Stomach (tissue), 9 donors: Measurements from ENCODE around the gene TNS1. TPM values are rescaled to one million over a fixed set of nuclear protein-coding genes. Genes with fewer than 3 reads are reported as not detected.

ENCODE experiments used
- DNase-seq, 2 donors: peaks; one replicate each; pipeline versions ENCODE4 v3.0.0 to v3.0.0-alpha.2; 2013 to 2019
- H3K27ac ChIP-seq, 5 donors: fragments of 200-600 bp in 4 of 5; sonication (generic) in 4 of 5; one replicate each; pipeline ENCODE4 v1.5.1; 2013 to 2019; ENCODE audit warnings: mild to moderate bottlenecking in 1 of 5, moderate library complexity in 1 of 5
- H3K27me3 ChIP-seq, 3 donors: fragments of 200-600 bp; sonication (generic); one replicate each; pipeline ENCODE4 v1.5.1; 2017 to 2019; ENCODE audit warnings: mixed run types in 1 of 3
- H3K36me3 ChIP-seq, 4 donors: fragments of 200-600 bp; sonication (generic); 1 replicate in 3 of 4; 2 replicates in 1 of 4; pipeline ENCODE4 v1.5.1; 2016 to 2019
- H3K4me1 ChIP-seq, 4 donors: fragments of 200-600 bp; sonication (generic); one replicate each; pipeline ENCODE4 v1.5.1; 2016 to 2019
- H3K4me3 ChIP-seq, 4 donors: fragments of 200-600 bp; sonication (generic) in 3 of 4; one replicate each; pipeline ENCODE4 v1.5.1; 2016 to 2019; ENCODE audit warnings: mild to moderate bottlenecking in 1 of 4
- H3K9me3 ChIP-seq, 4 donors: fragments of 200-600 bp; sonication (generic); one replicate each; pipeline ENCODE4 v1.5.1; 2016 to 2019
- CTCF ChIP-seq, 7 experiments: fragments of 450-650 bp in 4 of 7; fragments of 200-600 bp in 3 of 7; sonication (generic) in 3 of 7; IDR thresholded peaks; one replicate each; pipeline ENCODE4 v1.5.1; 2016 to 2019; ENCODE audit warnings: antibody characterized with exemption in 7 of 7, control low read depth in 2 of 7, mild to moderate bottlenecking in 1 of 7
- EP300 ChIP-seq: sonication (generic); formaldehyde crosslinking; IDR thresholded peaks from one replicate; pipeline ENCODE4 v1.6.1; 2017; ENCODE audit warnings: antibody characterized with exemption
- POLR2A ChIP-seq, 4 donors: fragments of 450-650 bp; IDR thresholded peaks; one replicate each; pipeline ENCODE4 v1.6.1; 2016; ENCODE audit warnings: antibody characterized with exemption in 4 of 4, control low read depth in 2 of 4, mild to moderate bottlenecking in 1 of 4, moderate library complexity in 1 of 4
- POLR2AphosphoS5 ChIP-seq, 3 donors: sonication (generic); formaldehyde crosslinking; IDR thresholded peaks; one replicate each; pipeline ENCODE4 v1.6.1; 2016; ENCODE audit warnings: antibody characterized with exemption in 3 of 3
- WGBS, 5 donors: extraction: QIAGEN DNeasy Blood & Tissue Kit in 3 of 5; methylation state at CpG; one replicate each; pipeline versions ENCODE4 v1.1.5 to v1.1.7; 2013 to 2018; 5-methylcytosine and 5-hydroxymethylcytosine counted together
- intact Hi-C: fragments of 100-400 bp; cut with DNase I; formaldehyde crosslinking; loops from one replicate; pipeline ENCODE4 v1.15.1; 2023; ENCODE audit warnings: low total_unique reads
- polyA plus RNA-seq, 3 donors: library from polyadenylated mRNA; stranded (reverse); fragments of 200-250 nt; gene quantifications; one replicate each; pipeline ENCODE4 v1.2.3, GENCODE V29; 2013
- total RNA-seq, 5 donors: library from RNA; depleted of rRNA; stranded (reverse); fragments of >200 nt; gene quantifications; one replicate each; pipeline versions ENCODE4 v1.1.0 to v1.2.3, GENCODE V29; 2014 to 2016
- donor health status: healthy with polysubstance abuse.
- donor health status: Bipolar disorder and iron deficiency.
- donor health status: healthy.

Gene TNS1
- total and polyA plus RNA-seq, 8 donors: 18.5 to 682 (median 160) TPM

- TF ChIP-seq POLR2A (IDR thresholded peaks at IDR 0.05) (no peak), POLR2AphosphoS5 (IDR thresholded peaks at IDR 0.05) (no peak), CTCF (IDR thresholded peaks at IDR 0.05) (no peak), EP300 (no peak)
- peaks cover 85 to 100% (median 96%) of the 10 kb centered on the region in 4 donors for H3K36me3 ChIP-seq
- intact Hi-C loops: loop anchor here (10.0 kb wide), 1 partner anchor 91 kb away; no protein-coding TSS in a partner anchor
- peak in 1 of 2 donors; percentile 51 for DNase-seq
- H3K4me1 ChIP-seq: peaks cover 24 to 81% (median 58%) of the 10 kb centered on the region in 4 donors
- WGBS, 5 donors: 40 to 77% (median 48%) methylated on average over 1 to 8 of the region's 8 CpGs
- H3K27me3 ChIP-seq: no peaks in the 10 kb centered on the region
- peak overlapping the region in 4 of 5 donors; percentile 1 to 69 (median 42) for H3K27ac ChIP-seq
- H3K9me3 ChIP-seq: no peaks in the 10 kb centered on the region
- no peak overlapping the region for H3K4me3 ChIP-seq
These were observed 109.4 kb downstream of the TNS1 start for GRCh38 chr2:217893440-217893839.

GRCh38 chr2:217892560-217892959, 110.2 kb downstream of the TNS1 start:
- DNase-seq: no peak
- peaks cover 91 to 100% (median 98%) of the 10 kb centered on the region in 4 donors for H3K36me3 ChIP-seq
- peaks cover 22 to 81% (median 55%) of the 10 kb centered on the region in 4 donors for H3K4me1 ChIP-seq
- H3K27ac ChIP-seq: peak overlapping the region in 4 of 5 donors; percentile 7 to 69 (median 48)
- H3K4me3 ChIP-seq: no peak overlapping the region
- no peaks in the 10 kb centered on the region for H3K9me3 ChIP-seq
- intact Hi-C loops: loop anchor here (10.0 kb wide), 1 partner anchor 92 kb away; no protein-coding TSS in a partner anchor
- TF ChIP-seq EP300: no peak
- no peak for TF ChIP-seq POLR2A (IDR thresholded peaks at IDR 0.05)
- no peak for TF ChIP-seq POLR2AphosphoS5 (IDR thresholded peaks at IDR 0.05)
- TF ChIP-seq CTCF (IDR thresholded peaks at IDR 0.05): no peak
- H3K27me3 ChIP-seq: no peaks in the 10 kb centered on the region
- 68 to 88% (median 83%) methylated on average over 8 of the region's 8 CpGs for WGBS, 5 donors

GRCh38 chr2:217890445-217890844, 112.3 kb downstream of the TNS1 start:
- no peak overlapping the region for H3K4me3 ChIP-seq
- 49 to 83% (median 75%) methylated on average over 3 to 4 of the region's 4 CpGs for WGBS, 5 donors
- no peak for DNase-seq
- no peaks in the 10 kb centered on the region for H3K27me3 ChIP-seq
- peaks cover 13 to 74% (median 50%) of the 10 kb centered on the region in 4 donors for H3K4me1 ChIP-seq
- intact Hi-C loops: loop anchor here (10.0 kb wide), 1 partner anchor 94 kb away; no protein-coding TSS in a partner anchor
- H3K9me3 ChIP-seq: no peaks in the 10 kb centered on the region
- no peak for TF ChIP-seq CTCF (IDR thresholded peaks at IDR 0.05)
- peak in 2 of 3 donors; percentile 5 to 40 for TF ChIP-seq POLR2AphosphoS5 (IDR thresholded peaks at IDR 0.05)
- peaks cover 88 to 99% (median 93%) of the 10 kb centered on the region in 4 donors for H3K36me3 ChIP-seq
- H3K27ac ChIP-seq: peak overlapping the region in 3 of 5 donors; percentile 7 to 69 (median 59)

- 76 to 92% (median 90%) methylated on average over 5 of the region's 5 CpGs for WGBS, 5 donors
- DNase-seq: no peak
- H3K27me3 ChIP-seq: no peaks in the 10 kb centered on the region
- no peak overlapping the region for H3K4me3 ChIP-seq
- intact Hi-C loops: loop anchor here (5.0 to 10.0 kb wide), 2 partner anchors 95 to 97 kb away; no protein-coding TSS in a partner anchor
- peaks cover 88 to 99% (median 93%) of the 10 kb centered on the region in 4 donors for H3K36me3 ChIP-seq
- no peak for TF ChIP-seq CTCF (IDR thresholded peaks at IDR 0.05)
- no peak for TF ChIP-seq POLR2AphosphoS5 (IDR thresholded peaks at IDR 0.05)
- TF ChIP-seq EP300: no peak
- no peak for TF ChIP-seq POLR2A (IDR thresholded peaks at IDR 0.05)
- peak overlapping the region in 3 of 5 donors; percentile 21 to 69 (median 59) for H3K27ac ChIP-seq
- H3K4me1 ChIP-seq: peaks cover 13 to 72% (median 46%) of the 10 kb centered on the region in 4 donors
- H3K9me3 ChIP-seq: no peaks in the 10 kb centered on the region
These were observed 113.1 kb downstream of the TNS1 start for GRCh38 chr2:217889656-217890055.
